Small intestine (tissue), 7 donors: ENCODE data around the gene IFT52. TPM values are rescaled to one million over a fixed set of nuclear protein-coding genes. Genes with fewer than 3 reads are reported as not detected.
"Not testable (repeated sequence)": the region's sequence is repeated elsewhere in the genome, so short reads cannot be mapped to it uniquely, and the experiment has no call there.

ENCODE experiments used
- DNase-seq, 2 donors: peaks; one replicate each; pipeline versions ENCODE4 v3.0.0 to v3.0.0-alpha.2; 2013
- FAIRE-seq: peaks from 2 replicates; lab custom pipeline; 2012; peaks lifted over from hg19 to GRCh38; lab: Jason Lieb, UNC
- H3K27ac ChIP-seq, 3 donors: one replicate each; pipeline ENCODE4 v1.5.1; 2013; ENCODE audit warnings: low read length in 2 of 3, mild to moderate bottlenecking in 2 of 3, control low read depth in 1 of 3, inconsistent platforms in 1 of 3, low read depth in 1 of 3, moderate library complexity in 1 of 3
- H3K27me3 ChIP-seq, 3 donors: one replicate each; pipeline ENCODE4 v1.6.1; 2013; ENCODE audit warnings: low read length in 3 of 3, inconsistent platforms in 1 of 3; ENCODE audit not compliant: control insufficient read depth in 3 of 3, insufficient read depth in 3 of 3
- H3K36me3 ChIP-seq, 3 donors: one replicate each; pipeline ENCODE4 v1.6.1; 2013; ENCODE audit warnings: low read length in 3 of 3, inconsistent platforms in 1 of 3, low read depth in 1 of 3, mild to moderate bottlenecking in 1 of 3, moderate library complexity in 1 of 3; ENCODE audit not compliant: control insufficient read depth in 3 of 3, insufficient read depth in 2 of 3
- H3K4me1 ChIP-seq, 3 donors: one replicate each; pipeline ENCODE4 v1.6.1; 2013; ENCODE audit warnings: low read length in 2 of 3, inconsistent platforms in 1 of 3, low read depth in 1 of 3, mild to moderate bottlenecking in 1 of 3, moderate library complexity in 1 of 3; ENCODE audit not compliant: control insufficient read depth in 3 of 3, insufficient read depth in 2 of 3
- H3K4me3 ChIP-seq, 3 donors: one replicate each; pipeline ENCODE4 v1.5.1; 2013; ENCODE audit warnings: low read length in 3 of 3, control low read depth in 1 of 3, inconsistent platforms in 1 of 3, low read depth in 1 of 3, mild to moderate bottlenecking in 1 of 3, moderate library complexity in 1 of 3
- H3K9me3 ChIP-seq, 2 donors: one replicate each; pipeline ENCODE4 v1.6.1; 2013; ENCODE audit warnings: low read depth in 1 of 2, low read length in 1 of 2; ENCODE audit not compliant: control insufficient read depth in 2 of 2, insufficient read depth in 1 of 2
- WGBS, 3 donors: extraction: QIAGEN DNeasy Blood & Tissue Kit; methylation state at CpG; one replicate each; pipeline ENCODE4 v1.1.7; 2013; 5-methylcytosine and 5-hydroxymethylcytosine counted together
- polyA plus RNA-seq, 4 donors: library from polyadenylated mRNA; stranded (reverse) in 3 of 4; unstranded in 1 of 4; fragments of 200-250 nt in 3 of 4; fragments of 120-200 nt in 1 of 4; gene quantifications; one replicate each; pipeline versions ENCODE4 v1.2.1 to v1.2.3, GENCODE V29; 2013
- donor health status: healthy with polysubstance abuse.
- donor health status: control.
- donor health status: control.
- donor health status: Bipolar disorder and iron deficiency.
- donor health status: healthy.

The IFT52 gene
- polyA plus RNA-seq, 4 donors: 9.6 to 44.7 (median 13.2) TPM

- DNase-seq (peak; percentile 25 to 52), FAIRE-seq (no peak)
- H3K9me3 ChIP-seq: no peaks in the 10 kb centered on the region
- H3K27ac ChIP-seq: peak overlapping the region in 1 of 3 donors; percentile 80
- no peaks in the 10 kb centered on the region for H3K27me3 ChIP-seq
- peaks cover 0 to 23% (median 9%) of the 10 kb centered on the region in 3 donors for H3K36me3 ChIP-seq
- no peaks in the 10 kb centered on the region for H3K4me1 ChIP-seq
- WGBS, 3 donors: 54 to 80% (median 55%) methylated on average over 2 of the region's 2 CpGs
- no peak overlapping the region for H3K4me3 ChIP-seq
Observed at GRCh38 chr20:43583982-43584432, 6.7 kb upstream of the IFT52 start.

DNA sequence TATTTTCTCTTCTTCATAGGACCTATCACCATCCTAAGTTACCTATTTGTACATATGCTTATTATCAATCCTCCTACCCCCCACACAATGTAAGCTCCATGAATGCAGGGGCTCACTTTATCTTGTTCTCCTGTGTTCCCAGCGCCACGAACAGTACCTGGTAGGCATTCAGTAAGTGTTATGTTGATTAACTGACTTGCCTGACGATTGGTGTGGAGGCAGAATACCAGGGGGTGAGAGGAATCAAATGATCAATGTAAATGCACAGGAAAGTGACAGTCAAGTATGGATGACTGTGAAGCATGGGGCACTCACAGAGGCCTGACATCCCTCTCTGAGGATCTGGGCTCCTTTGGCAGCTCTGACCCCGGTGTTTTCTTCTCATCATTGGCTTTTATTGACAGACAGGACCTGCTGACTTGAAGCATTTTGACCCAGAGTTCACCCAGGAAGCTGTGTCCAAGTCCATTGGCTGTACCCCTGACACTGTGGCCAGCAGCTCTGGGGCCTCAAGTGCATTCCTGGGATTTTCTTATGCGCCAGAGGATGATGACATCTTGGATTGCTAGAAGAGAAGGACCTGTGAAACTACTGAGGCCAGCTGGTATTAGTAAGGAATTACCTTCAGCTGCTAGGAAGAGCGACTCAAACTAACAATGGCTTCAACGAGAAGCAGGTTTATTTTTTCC, 6.1 kb upstream of the IFT52 start:
- FAIRE-seq (no peak), DNase-seq (peak in 1 of 2 donors; percentile 66)
- H3K27me3 ChIP-seq: no peaks in the 10 kb centered on the region
- H3K4me3 ChIP-seq: no peak overlapping the region
- H3K27ac ChIP-seq: peak overlapping the region in 1 of 3 donors; percentile 80
- whole genome bisulfite sequencing, 3 donors: 76 to 91% (median 87%) methylated on average over 7 of the region's 7 CpGs
- peaks cover 0 to 20% (median 5%) of the 10 kb centered on the region in 3 donors for H3K36me3 ChIP-seq
- no peaks in the 10 kb centered on the region for H3K9me3 ChIP-seq
- no peaks in the 10 kb centered on the region for H3K4me1 ChIP-seq

- no peaks in the 10 kb centered on the region for H3K27me3 ChIP-seq
- FAIRE-seq: no peak
- WGBS, 3 donors: 84 to 95% (median 88%) methylated on average over 8 of the region's 8 CpGs
- no peak overlapping the region for H3K27ac ChIP-seq
- H3K9me3 ChIP-seq: no peaks in the 10 kb centered on the region
- no peak overlapping the region for H3K4me3 ChIP-seq
- peaks cover 0 to 13% (median 0%) of the 10 kb centered on the region in 3 donors for H3K36me3 ChIP-seq
- DNase-seq: no peak
- H3K4me1 ChIP-seq: peaks cover 0 to 4% (median 0%) of the 10 kb centered on the region in 3 donors
Observed at GRCh38 chr20:43586641-43587040, 4.1 kb upstream of the IFT52 start.

- 86 to 96% (median 95%) methylated on average over 10 of the region's 10 CpGs for WGBS, 3 donors
- not testable (repeated sequence) for H3K9me3 ChIP-seq, H3K4me1 ChIP-seq, FAIRE-seq, H3K27me3 ChIP-seq, H3K4me3 ChIP-seq, H3K36me3 ChIP-seq, DNase-seq, H3K27ac ChIP-seq
Observed at GRCh38 chr20:43588526-43588925, 2.2 kb upstream of the IFT52 start.

- Histone ChIP-seq H3K27ac (peak overlapping the region; percentile 36 to 67 (median 61)), H3K4me1 (peaks cover 0 to 4% (median 0%) of the 10 kb centered on the region in 3 donors), H3K9me3 (no peaks in the 10 kb centered on the region), H3K4me3 (peak overlapping the region; percentile 24 to 78 (median 74)), H3K27me3 (no peaks in the 10 kb centered on the region), H3K36me3 (peaks cover 0 to 8% (median 0%) of the 10 kb centered on the region in 3 donors)
- 21 to 25% (median 21%) methylated on average over 9 of the region's 9 CpGs for WGBS, 3 donors
- DNase-seq (peak in 1 of 2 donors; percentile 22), FAIRE-seq (no peak)
Observed at GRCh38 chr20:43590036-43590391, 723 bp upstream of the IFT52 start.

DNA sequence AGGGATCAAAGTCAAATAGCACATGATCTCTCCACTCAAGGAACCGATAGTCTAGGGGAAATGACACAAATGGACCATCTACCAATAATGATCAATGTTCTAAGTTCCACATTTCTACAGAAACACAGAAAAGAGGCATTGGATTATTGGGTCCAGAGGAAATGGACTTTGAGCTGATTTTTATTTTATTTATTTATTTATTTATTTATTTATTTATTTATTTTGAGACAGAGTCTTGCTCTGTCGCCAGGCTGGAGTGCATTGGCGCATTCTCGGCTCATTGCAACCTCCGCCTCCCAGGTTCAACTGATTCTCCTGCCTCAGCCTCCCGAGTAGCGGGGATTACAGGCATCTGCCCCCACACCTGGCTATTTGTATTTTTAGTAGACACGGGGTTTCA, 11.2 kb downstream of the IFT52 start:
- FAIRE-seq, DNase-seq, H3K27me3 ChIP-seq, H3K4me3 ChIP-seq, H3K4me1 ChIP-seq, H3K9me3 ChIP-seq, H3K27ac ChIP-seq: not testable (repeated sequence)
- peaks cover 2 to 23% (median 6%) of the 10 kb centered on the region in 3 donors for H3K36me3 ChIP-seq
- 86 to 90% (median 86%) methylated on average over 8 of the region's 8 CpGs for WGBS, 3 donors

DNA sequence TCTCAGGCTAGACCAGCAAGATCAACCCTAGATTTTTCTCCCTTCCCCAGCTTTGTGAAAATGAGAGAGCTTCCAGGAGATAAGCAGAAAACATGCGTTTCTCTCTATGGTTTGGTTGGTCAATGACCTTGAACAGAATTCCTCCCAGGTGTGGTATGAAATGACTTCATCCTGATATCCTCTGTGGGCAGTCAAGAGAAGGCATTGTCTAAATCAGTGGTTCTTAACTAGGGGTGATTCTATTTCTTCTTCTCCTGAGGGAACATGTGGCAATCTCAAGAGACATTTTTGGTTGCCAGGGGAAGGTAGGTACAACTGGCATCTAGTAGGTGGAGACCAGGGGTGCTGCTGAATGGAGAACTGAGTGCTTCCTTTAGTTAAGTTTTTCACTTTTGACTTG, 12.4 kb downstream of the IFT52 start:
- Histone ChIP-seq H3K36me3 (peaks cover 2 to 20% (median 6%) of the 10 kb centered on the region in 3 donors), H3K27ac (no peak overlapping the region), H3K4me3 (no peak overlapping the region), H3K27me3 (no peaks in the 10 kb centered on the region), H3K4me1 (no peaks in the 10 kb centered on the region), H3K9me3 (no peaks in the 10 kb centered on the region)
- FAIRE-seq (no peak), DNase-seq (no peak)
- WGBS, 3 donors: 41 to 74% (median 72%) methylated on average over 1 of the region's 1 CpG

DNA sequence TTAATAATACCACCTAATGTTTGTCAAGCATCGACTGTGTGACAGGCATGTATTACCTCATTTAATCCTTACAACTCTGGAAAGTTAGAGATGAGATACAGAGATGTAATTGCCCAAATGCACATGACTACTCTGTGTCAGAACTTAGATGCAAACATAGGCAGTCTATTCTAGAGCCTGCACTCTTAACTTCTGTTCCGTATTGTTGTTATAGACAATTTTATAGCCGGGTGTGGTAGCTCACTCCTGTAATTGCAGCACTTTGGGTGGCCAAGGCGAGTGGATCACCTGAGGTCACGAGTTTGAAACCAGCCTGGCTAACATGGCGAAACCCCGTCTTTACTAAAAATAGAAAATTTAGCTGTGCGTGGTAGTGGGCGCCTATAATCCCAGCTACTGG, 15.0 kb downstream of the IFT52 start:
- Histone ChIP-seq H3K27me3 (no peaks in the 10 kb centered on the region), H3K36me3 (peaks cover 2 to 13% (median 6%) of the 10 kb centered on the region in 3 donors), H3K9me3 (no peaks in the 10 kb centered on the region), H3K4me1 (no peaks in the 10 kb centered on the region), H3K27ac (no peak overlapping the region), H3K4me3 (no peak overlapping the region)
- no peak for DNase-seq
- WGBS, 3 donors: 90 to 93% (median 93%) methylated on average over 9 of the region's 9 CpGs
- no peak for FAIRE-seq
